Measurements from ENCODE around the gene SLC25A13.

Gene SLC25A13

GRCh38 chr7:96266580-96266979 is 55.3 kb downstream of the SLC25A13 start:
- no peak for TF ChIP-seq CTCF (conservative IDR thresholded peaks at IDR 0.05; ENCODE audit: low read depth, low read length)
- DNase-seq (ENCODE audit: low read depth): no peak

GRCh38 chr7:96266015-96266414 is 55.9 kb downstream of the SLC25A13 start:
- no peak for DNase-seq (ENCODE audit: low read depth)
- H3K4me3 ChIP-seq (ENCODE audit: low read depth, low read length): no peak overlapping the region
- TF ChIP-seq CTCF (conservative IDR thresholded peaks at IDR 0.05; ENCODE audit: low read depth, low read length): no peak

More at GRCh38 chr7:96266580-96266979, 55.3 kb downstream of the SLC25A13 start:
- H3K4me3 ChIP-seq (ENCODE audit: low read depth, low read length): no peak overlapping the region

GRCh38 chr7:96253964-96254363 is 67.9 kb downstream of the SLC25A13 start:
- H3K4me3 ChIP-seq (ENCODE audit: low read depth, low read length): no peak overlapping the region
- no peak for TF ChIP-seq CTCF (conservative IDR thresholded peaks at IDR 0.05; ENCODE audit: low read depth, low read length)
- DNase-seq (ENCODE audit: low read depth): no peak

GRCh38 chr7:96253441-96253840 is 68.5 kb downstream of the SLC25A13 start:
- no peak overlapping the region for H3K4me3 ChIP-seq (ENCODE audit: low read depth, low read length)
- no peak for DNase-seq (ENCODE audit: low read depth)
- TF ChIP-seq CTCF (conservative IDR thresholded peaks at IDR 0.05; ENCODE audit: low read depth, low read length): no peak

- H3K4me3 ChIP-seq (ENCODE audit: low read depth, low read length): no peak overlapping the region
- no peak for DNase-seq (ENCODE audit: low read depth)
- no peak for TF ChIP-seq CTCF (conservative IDR thresholded peaks at IDR 0.05; ENCODE audit: low read depth, low read length)
Measured at GRCh38 chr7:96250776-96251361, 71.0 kb downstream of the SLC25A13 start.

GRCh38 chr7:96248405-96248804 is 73.5 kb downstream of the SLC25A13 start:
- no peak for DNase-seq (ENCODE audit: low read depth)
- no peak overlapping the region for H3K4me3 ChIP-seq (ENCODE audit: low read depth, low read length)
- TF ChIP-seq CTCF (conservative IDR thresholded peaks at IDR 0.05; ENCODE audit: low read depth, low read length): no peak

GRCh38 chr7:96246919-96247318 is 75.0 kb downstream of the SLC25A13 start:
- TF ChIP-seq CTCF (conservative IDR thresholded peaks at IDR 0.05; ENCODE audit: low read depth, low read length): no peak
- no peak overlapping the region for H3K4me3 ChIP-seq (ENCODE audit: low read depth, low read length)
- no peak for DNase-seq (ENCODE audit: low read depth)
